HepG2 (cell line): ENCODE measurements around the gene PDP2. TPM values are rescaled to one million over a fixed set of nuclear protein-coding genes. Genes with fewer than 3 reads are reported as not detected.

Experiments
- AKNA ChIP-seq: sonication (generic); formaldehyde crosslinking; IDR thresholded peaks from 2 replicates; pipeline ENCODE4 v1.4.0; 2020; ENCODE audit warnings: missing genetic modification reagents, borderline replicate concordance
- MATR3 ChIP-seq: sonication (generic); formaldehyde crosslinking; IDR thresholded peaks from 2 replicates; pipeline ENCODE4 v1.4.0; 2020; ENCODE audit warnings: missing genetic modification reagents
- NONO ChIP-seq, 2 experiments: fragments of 450-650 bp in 1 of 2; sonication (generic) in 1 of 2; formaldehyde crosslinking in 1 of 2; IDR thresholded peaks in 1 of 2; conservative IDR thresholded peaks in 1 of 2; 2 replicates each; pipeline versions ENCODE4 v1.6.1 to v1.8.0; 2017 to 2022; ENCODE audit warnings: mild to moderate bottlenecking in 1 of 2, missing genetic modification reagents in 1 of 2, moderate library complexity in 1 of 2
- RNF2 ChIP-seq: fragments of 450-650 bp; conservative IDR thresholded peaks from 2 replicates; pipeline ENCODE4 v1.6.1; 2016; ENCODE audit warnings: low read depth
- TMF1 ChIP-seq: sonication (generic); formaldehyde crosslinking; IDR thresholded peaks from 2 replicates; pipeline ENCODE4 v1.8.1; 2022; ENCODE audit warnings: low read depth, missing genetic modification reagents
- TOE1 ChIP-seq: sonication (generic); formaldehyde crosslinking; IDR thresholded peaks from 2 replicates; pipeline ENCODE4 v1.4.0; 2020; ENCODE audit warnings: mild to moderate bottlenecking, missing genetic modification reagents
- YEATS4 ChIP-seq: sonication (generic); formaldehyde crosslinking; IDR thresholded peaks from 2 replicates; pipeline ENCODE4 v1.4.0; 2020; ENCODE audit warnings: missing genetic modification reagents, borderline replicate concordance
- ZBTB7A ChIP-seq: sonication (generic); formaldehyde crosslinking; IDR thresholded peaks from 2 replicates; pipeline ENCODE4 v1.8.0; 2022; ENCODE audit warnings: mild to moderate bottlenecking, missing genetic modification reagents
- ZNF205 ChIP-seq: IDR thresholded peaks from 2 replicates; pipeline ENCODE4 v1.6.1; 2018; ENCODE audit warnings: missing biosample characterization, missing genetic modification reagents
- ZNF33B ChIP-seq: sonication (generic); formaldehyde crosslinking; IDR thresholded peaks from 2 replicates; pipeline ENCODE4 v1.5.1; 2020; ENCODE audit warnings: mild to moderate bottlenecking, missing genetic modification reagents
- ZNF605 ChIP-seq: sonication (generic); formaldehyde crosslinking; IDR thresholded peaks from 2 replicates; pipeline ENCODE4 v1.8.0; 2022; ENCODE audit warnings: mild to moderate bottlenecking, missing genetic modification reagents
- ZNF704 ChIP-seq: sonication (generic); formaldehyde crosslinking; IDR thresholded peaks from 2 replicates; pipeline ENCODE4 v1.8.1; 2023; ENCODE audit warnings: mild to moderate bottlenecking, inconsistent platforms, moderate library complexity, missing genetic modification reagents, borderline replicate concordance
- ZNF776 ChIP-seq: sonication (generic); formaldehyde crosslinking; IDR thresholded peaks from 2 replicates; pipeline ENCODE4 v1.4.0; 2020; ENCODE audit warnings: mild to moderate bottlenecking, missing genetic modification reagents
- polyA plus RNA-seq, 8 experiments: library from polyadenylated mRNA; depleted of rRNA in 3 of 8; stranded (reverse) in 7 of 8; unstranded in 1 of 8; fragments of >200 nt; fragmentation: Illumina TruSeq in 4 of 8; extraction: Trizol in 4 of 8; gene quantifications; 2 replicates each; pipeline versions ENCODE4 v1.2.1 to v1.2.3, GENCODE V29; 2011 to 2016; ENCODE audit warnings: low read depth in 4 of 8, missing spikeins in 1 of 8, mixed read lengths in 1 of 8; ENCODE audit not compliant: insufficient read depth in 1 of 8
- total RNA-seq, 5 experiments: library from RNA; depleted of rRNA; stranded (reverse); fragments of >200 nt; fragmentation: Illumina TruSeq; extraction: Trizol; gene quantifications; 2 replicates each; pipeline ENCODE4 v1.2.3, GENCODE V29; 2016; ENCODE audit warnings: low read depth in 1 of 5

PDP2 gene
- total and polyA plus RNA-seq, 2 of the 13 experiments (the other 11 are each of a cell fraction or from before 2014, with no cell fraction given) = 12.8 to 15.8 TPM

- TF ChIP-seq YEATS4 (CRISPR knock-in tag) = peak; percentile 37; the same call in 1 of the 2 replicates
- peak; percentile 51; the same call in 1 of the 2 replicates for TF ChIP-seq ZNF205 (CRISPR knock-in tag)
- TF ChIP-seq ZNF704 (CRISPR knock-in tag) = no peak
- no peak for TF ChIP-seq ZNF33B (CRISPR knock-in tag)
- no peak for TF ChIP-seq RNF2
- no peak for TF ChIP-seq TMF1 (CRISPR knock-in tag)
- no peak for TF ChIP-seq AKNA (CRISPR knock-in tag)
- no peak for TF ChIP-seq NONO (IDR thresholded peaks at IDR 0.05)
- peak; percentile 64; the same call in 1 of the 2 replicates for TF ChIP-seq NONO (CRISPR knock-in tag; conservative IDR thresholded peaks at IDR 0.05)
- TF ChIP-seq ZNF776 (CRISPR knock-in tag) = 0 out of 2 replicates have a peak, but pooled peaks have one; percentile 33
- no peak for TF ChIP-seq TOE1 (CRISPR knock-in tag)
- TF ChIP-seq MATR3 (CRISPR knock-in tag) = no peak
- TF ChIP-seq ZBTB7A (CRISPR knock-in tag) = peak; percentile 19; the same call in 1 of the 2 replicates
- TF ChIP-seq ZNF605 (CRISPR knock-in tag) = no peak
Observed at GRCh38 chr16:66844342-66845079, 35.8 kb upstream of the PDP2 start, which contains the start of gene CA7 (continued).
